Endothelial cell of umbilical vein (primary cell): ENCODE results near the gene SDK2. TPM values are rescaled to one million over a fixed set of nuclear protein-coding genes. Genes with fewer than 3 reads are reported as not detected.

Experiments used
- BruUV-seq: library from RNA; stranded (reverse); fragments of 400-500 nt; replicated peaks from 2 replicates; lab custom pipeline; 2021; lab: Mats Ljungman, UMichigan
- CTCF ChIA-PET: fragments of 300-600, 350-600 bp; sonication (Branson Sonifier 250); formaldehyde crosslinking; loops from one replicate; lab custom pipeline; 2021; ENCODE audit warnings: antibody characterized with exemption, inconsistent platforms; lab: Charles Lee
- POLR2A ChIA-PET: fragments of 300-600, 350-600 bp; sonication (Branson Sonifier 250); formaldehyde crosslinking; loops from one replicate; lab custom pipeline; 2021; ENCODE audit warnings: antibody characterized with exemption, inconsistent platforms; lab: Charles Lee
- DNase-seq: peaks from one replicate; pipeline ENCODE4 v3.0.0-alpha.2; 2011; ENCODE audit warnings: low read depth, low spot score
- FAIRE-seq: peaks from 2 replicates; lab custom pipeline; 2011; peaks lifted over from hg19 to GRCh38; lab: Jason Lieb, UNC
- H2AFZ ChIP-seq: 2 replicates; pipeline ENCODE4 v1.6.0; 2012; ENCODE audit warnings: low read depth, low read length, control low read depth, inconsistent platforms
- H3K27ac ChIP-seq: 2 replicates; pipeline ENCODE4 v1.5.1; 2011; ENCODE audit warnings: low read depth, mild to moderate bottlenecking, control low read depth, low read length, moderate library complexity; ENCODE audit not compliant: insufficient read depth
- H3K27me3 ChIP-seq, 2 experiments: 2 replicates each; pipeline versions ENCODE4 v1.6.0 to v1.6.1; 2011; ENCODE audit warnings: low read length in 2 of 2, mixed read lengths in 1 of 2; ENCODE audit not compliant: control insufficient read depth in 2 of 2, insufficient read depth in 2 of 2
- H3K36me3 ChIP-seq, 2 experiments: 2 replicates in 1 of 2; 3 replicates in 1 of 2; pipeline ENCODE4 v1.5.1; 2011; ENCODE audit warnings: low read length in 2 of 2, mild to moderate bottlenecking in 1 of 2, moderate library complexity in 1 of 2; ENCODE audit not compliant: control insufficient read depth in 2 of 2, insufficient read depth in 2 of 2; ENCODE audit errors: extremely low read depth in 1 of 2
- H3K4me1 ChIP-seq: 3 replicates; pipeline ENCODE4 v1.5.1; 2011; ENCODE audit warnings: mild to moderate bottlenecking, low read length; ENCODE audit not compliant: control insufficient read depth, insufficient read depth; ENCODE audit errors: extremely low read depth
- H3K4me2 ChIP-seq: 2 replicates; pipeline ENCODE4 v1.6.1; 2011; ENCODE audit warnings: low read length, control low read depth, mixed read lengths; ENCODE audit not compliant: insufficient read depth
- H3K4me3 ChIP-seq, 3 experiments: fragments of 200-600 bp in 1 of 3; sonication (generic), shearing (Covaris generic) in 1 of 3; replicated peaks in 1 of 3; 2 replicates each; pipeline ENCODE4 v1.5.1; 2011 to 2016; ENCODE audit warnings: control low read depth in 3 of 3, low read length in 3 of 3, mild to moderate bottlenecking in 2 of 3, inconsistent platforms in 1 of 3, low read depth in 1 of 3, moderate library complexity in 1 of 3; ENCODE audit not compliant: insufficient read depth in 1 of 3
- H3K79me2 ChIP-seq: 2 replicates; pipeline ENCODE4 v1.6.0; 2012; ENCODE audit warnings: low read length, inconsistent platforms; ENCODE audit not compliant: control insufficient read depth, insufficient read depth
- H3K9ac ChIP-seq: replicated peaks from 2 replicates; pipeline ENCODE3; 2011; ENCODE audit warnings: low read length, control low read depth; ENCODE audit not compliant: insufficient read depth; ENCODE audit errors: extremely low read depth
- H3K9me1 ChIP-seq: replicated peaks from 3 replicates; pipeline ENCODE4 v1.6.0; 2011; ENCODE audit warnings: mild to moderate bottlenecking, low read length; ENCODE audit not compliant: control insufficient read depth, insufficient read depth; ENCODE audit errors: extremely low read depth
- H3K9me3 ChIP-seq: replicated peaks from 2 replicates; pipeline ENCODE4 v1.5.1; 2012; ENCODE audit warnings: low read length, inconsistent platforms; ENCODE audit not compliant: control insufficient read depth, insufficient read depth
- H4K20me1 ChIP-seq: replicated peaks from 2 replicates; pipeline ENCODE3; 2011; ENCODE audit warnings: mild to moderate bottlenecking, low read length; ENCODE audit not compliant: control insufficient read depth, insufficient read depth; ENCODE audit errors: extremely low read depth
- CTCF ChIP-seq, 2 donors: IDR thresholded peaks; 1 replicate in 1 of 2; 2 replicates in 1 of 2; pipeline ENCODE4 v1.5.1; 2011; ENCODE audit warnings: low read length in 2 of 2, mild to moderate bottlenecking in 2 of 2, moderate library complexity in 2 of 2, control low read depth in 1 of 2, inconsistent platforms in 1 of 2, low read depth in 1 of 2; ENCODE audit not compliant: insufficient read depth in 1 of 2; ENCODE audit errors: extremely low read depth in 1 of 2
- EZH2 ChIP-seq: IDR thresholded peaks from 2 replicates; pipeline ENCODE4 v1.6.1; 2012; ENCODE audit warnings: borderline replicate concordance, low read depth, mild to moderate bottlenecking, moderate library complexity, low read length, inconsistent platforms; ENCODE audit not compliant: severe bottlenecking
- FOS ChIP-seq: IDR thresholded peaks from 2 replicates; pipeline ENCODE4 v1.6.1; 2011; ENCODE audit warnings: mild to moderate bottlenecking, low read length, moderate library complexity, borderline replicate concordance; ENCODE audit not compliant: insufficient read depth
- GATA2 ChIP-seq: IDR thresholded peaks from 2 replicates; pipeline ENCODE4 v1.7.0; 2011; ENCODE audit warnings: low read depth, mild to moderate bottlenecking, moderate library complexity, mixed read lengths, low read length; ENCODE audit not compliant: insufficient read length, insufficient read depth
- JUN ChIP-seq: IDR thresholded peaks from 2 replicates; pipeline ENCODE4 v1.6.1; 2011; ENCODE audit warnings: borderline replicate concordance, low read depth; ENCODE audit not compliant: insufficient read length, insufficient read depth
- MAX ChIP-seq: IDR thresholded peaks from 2 replicates; pipeline ENCODE4 v1.6.1; 2011; ENCODE audit not compliant: insufficient read depth, insufficient read length
- MYC ChIP-seq: IDR thresholded peaks from one replicate; pipeline ENCODE4 v1.6.1; 2011; ENCODE audit warnings: mild to moderate bottlenecking, low read depth, low read length
- POLR2A ChIP-seq: IDR thresholded peaks from 2 replicates; pipeline ENCODE4 v1.6.1; 2012; ENCODE audit warnings: low read depth, mild to moderate bottlenecking, control low read depth, low read length
- POLR2AphosphoS5 ChIP-seq: IDR thresholded peaks from 2 replicates; pipeline ENCODE4 v1.6.1; 2012; ENCODE audit warnings: low read depth, mild to moderate bottlenecking, control low read depth, low read length, moderate library complexity; ENCODE audit not compliant: insufficient read depth
- dilution Hi-C: fragments of 300-500 bp; cut with MboI; formaldehyde crosslinking; loops from one replicate; pipeline ENCODE4 v1.15.0; 2019; ENCODE audit warnings: low sequenced_read_pairs; ENCODE audit not compliant: extremely low pct_ligation_motif_present
- intact Hi-C: fragments of 100-400 bp; cut with micrococcal nuclease; formaldehyde crosslinking; loops from one replicate; pipeline ENCODE4 v1.10.0; 2022
- polyA plus RNA-seq, 4 experiments: library from polyadenylated mRNA; depleted of rRNA in 3 of 4; stranded (reverse) in 3 of 4; unstranded in 1 of 4; fragments of >200 nt; gene quantifications; 2 replicates each; pipeline versions ENCODE4 v1.2.1 to v1.2.3, GENCODE V29; 2011 to 2012; ENCODE audit warnings: missing spikeins in 1 of 4
- total RNA-seq: library from RNA; stranded (reverse); gene quantifications from 2 replicates; pipeline ENCODE4 v1.2.3, GENCODE V29; 2021

Gene SDK2
- total and polyA plus RNA-seq, 2 donors (not counting 3 experiments of a cell fraction or from before 2014, with no cell fraction given), result not detected

- dilution Hi-C loops, result no loop called here
- Histone ChIP-seq H3K27me3 (no peaks in the 10 kb centered on the region), H3K9ac (no peak overlapping the region), H3K79me2 (no peaks in the 10 kb centered on the region), H3K9me1 (no peaks in the 10 kb centered on the region), H3K27ac (no peak overlapping the region), H3K9me3 (no peaks in the 10 kb centered on the region), H3K4me2 (no peak overlapping the region), H3K36me3 (no peaks in the 10 kb centered on the region), H3K4me1 (no peaks in the 10 kb centered on the region), H3K4me3 (no peak overlapping the region), H4K20me1 (no peaks in the 10 kb centered on the region), H2AFZ (no peak overlapping the region)
- BruUV-seq, result no TSS peak
- POLR2A ChIA-PET, result no interaction called here
- FAIRE-seq (no peak), DNase-seq (no peak)
- intact Hi-C loops, result no loop called here
- TF ChIP-seq FOS, result no peak
- TF ChIP-seq MAX, result no peak
- no peak for TF ChIP-seq EZH2
- no peak for TF ChIP-seq GATA2
- TF ChIP-seq POLR2A, result no peak
- TF ChIP-seq CTCF (IDR thresholded peaks at IDR 0.05; ENCODE audit: extremely low read depth in 1 of 2, insufficient read depth in 1 of 2, low read depth in 1 of 2, low read length in 2 of 2), result no peak
- no peak for TF ChIP-seq JUN
- TF ChIP-seq POLR2AphosphoS5, result no peak
- TF ChIP-seq MYC, result no peak
- CTCF ChIA-PET, result no interaction called here
Measured at GRCh38 chr17:73581379-73581778, 62.9 kb downstream of the SDK2 start.
